ENCODE measurements around the gene SERPINE1. TPM values are rescaled to one million over a fixed set of nuclear protein-coding genes. Genes with fewer than 3 reads are reported as not detected.
"Not testable (repeated sequence)": the region's sequence is repeated elsewhere in the genome, so short reads cannot be mapped to it uniquely, and the experiment has no call there.

SERPINE1 gene
- total RNA-seq, 1 donor from 2014 or later, result 1.6 TPM

DNA sequence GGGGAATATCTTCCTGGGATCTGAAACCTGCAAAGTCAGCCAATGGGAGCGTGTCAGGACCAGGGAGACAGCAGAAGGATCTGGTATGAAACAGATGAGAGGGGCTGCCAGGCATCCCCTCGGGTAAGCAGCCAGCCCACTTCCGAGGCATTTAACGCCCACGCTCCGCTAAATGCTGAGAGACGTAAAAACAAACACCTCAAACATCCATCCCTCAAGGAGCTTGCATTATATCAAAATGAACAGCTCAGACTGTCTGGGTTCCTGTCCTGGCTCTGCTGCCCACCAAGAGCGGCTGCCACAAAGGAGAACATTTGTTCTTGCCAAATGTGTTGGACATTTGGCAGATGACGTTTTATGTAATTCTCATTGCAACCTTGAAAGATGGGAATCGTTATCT is 7.0 kb upstream of the SERPINE1 start:
- ATAC-seq, result no peak
- DNase-seq (ENCODE audit: missing footprints), result peak; percentile 0

GRCh38 chr7:101120315-101120714 is 6.6 kb upstream of the SERPINE1 start:
- DNase-seq (ENCODE audit: missing footprints), result peak; percentile 15
- ATAC-seq, result no peak

More for the DNA sequence above, 7.0 kb upstream of the SERPINE1 start:
- intact Hi-C loops (cut with DNase I), result no loop called here

GRCh38 chr7:101121631-101121990 is 5.3 kb upstream of the SERPINE1 start:
- intact Hi-C loops (cut with DNase I); DNase-seq (ENCODE audit: missing footprints); ATAC-seq: not testable (repeated sequence)

More at GRCh38 chr7:101120315-101120714, 6.6 kb upstream of the SERPINE1 start:
- intact Hi-C loops (cut with DNase I), result no loop called here

DNA sequence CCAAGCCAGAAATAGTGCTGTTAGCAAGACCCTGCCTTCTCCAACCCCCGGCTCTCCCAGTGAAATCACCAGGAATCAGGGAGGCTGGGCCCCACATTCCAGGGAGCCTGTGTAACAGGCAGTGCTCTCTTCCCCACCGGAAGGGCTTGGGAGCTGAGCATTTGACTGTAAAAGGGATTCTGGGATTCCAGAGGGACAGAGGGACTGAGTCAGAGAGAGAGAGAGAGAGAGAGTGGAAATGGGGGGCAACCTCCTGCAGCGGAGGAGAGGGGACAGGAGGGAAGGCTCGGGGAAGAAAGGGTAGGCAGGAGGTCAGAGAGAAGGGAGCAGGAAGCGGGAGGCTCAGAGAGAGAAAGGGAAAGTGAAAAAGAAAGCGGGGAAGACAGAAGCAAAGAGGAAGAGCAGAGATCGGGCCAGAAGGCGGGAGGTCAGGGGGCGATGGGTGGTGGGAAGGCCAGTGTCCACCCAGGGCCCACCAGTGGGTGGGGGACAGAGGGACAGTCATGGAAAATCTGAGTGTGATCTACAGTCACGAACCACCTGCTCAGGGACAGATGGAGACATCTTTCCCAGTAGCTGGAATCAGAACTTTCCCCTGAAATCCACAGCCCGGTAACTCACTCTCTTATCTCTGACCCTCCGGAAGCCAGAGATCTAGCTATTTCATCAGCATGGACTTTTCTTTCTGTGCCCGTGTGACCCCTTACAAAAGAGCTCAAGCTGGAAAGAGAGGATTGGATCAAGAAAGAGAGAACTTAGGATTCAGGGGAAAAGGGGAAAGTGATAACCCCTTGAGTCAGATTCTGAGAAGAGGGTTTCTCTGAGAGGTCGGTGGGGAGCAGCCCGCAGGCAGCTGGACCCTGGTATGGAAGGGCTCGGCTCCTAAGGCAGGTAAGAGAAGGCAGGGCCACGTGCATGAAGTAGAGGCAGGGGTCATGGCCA is 4.6 kb upstream of the SERPINE1 start:
- ATAC-seq (peak; percentile 61), DNase-seq (ENCODE audit: missing footprints) (peak; percentile 74)
- intact Hi-C loops (cut with DNase I), result no loop called here

DNA sequence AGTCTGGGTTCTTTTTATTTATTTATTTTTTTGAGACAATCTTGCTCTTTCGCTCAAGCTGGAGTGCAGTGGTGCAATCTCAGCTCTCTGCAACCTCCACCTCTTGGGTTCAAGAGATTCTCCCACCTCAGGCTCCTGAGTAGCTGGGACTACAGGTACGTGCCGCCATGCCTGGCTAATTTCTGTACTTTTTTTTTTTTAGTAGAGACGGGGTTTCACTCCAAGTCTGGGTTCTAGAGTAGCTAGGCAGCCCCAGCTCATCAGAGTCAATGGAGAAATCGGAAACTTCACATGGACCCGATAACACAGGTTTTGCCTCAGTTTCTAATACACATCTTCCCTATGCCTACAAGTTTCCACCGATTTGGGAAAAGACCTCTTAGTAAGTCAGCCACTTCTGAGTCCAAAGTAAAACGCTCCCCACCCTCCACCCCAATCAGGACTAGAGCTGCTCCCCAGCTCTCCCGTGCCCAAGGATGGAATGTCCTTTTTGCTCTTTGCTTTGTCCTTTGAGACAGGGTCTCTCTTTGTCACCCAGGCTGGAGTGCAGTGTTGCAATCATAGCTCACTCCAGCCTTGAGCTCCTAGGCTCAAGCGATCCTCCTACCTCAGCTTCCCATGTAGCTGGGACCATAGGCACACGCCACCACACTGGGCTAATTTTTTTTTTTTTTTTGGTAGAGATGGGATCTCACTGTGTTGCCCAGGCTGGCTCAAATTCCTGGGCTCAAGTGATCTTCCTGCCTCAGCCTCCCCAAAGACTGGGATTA is 3.8 kb upstream of the SERPINE1 start:
- DNase-seq (ENCODE audit: missing footprints), result no peak
- intact Hi-C loops (cut with DNase I), result no loop called here

GRCh38 chr7:101123703-101124068 is 3.2 kb upstream of the SERPINE1 start:
- ATAC-seq (no peak), DNase-seq (ENCODE audit: missing footprints) (no peak)
- intact Hi-C loops (cut with DNase I), result no loop called here

More for the DNA sequence above, 3.8 kb upstream of the SERPINE1 start:
- no peak for ATAC-seq

DNA sequence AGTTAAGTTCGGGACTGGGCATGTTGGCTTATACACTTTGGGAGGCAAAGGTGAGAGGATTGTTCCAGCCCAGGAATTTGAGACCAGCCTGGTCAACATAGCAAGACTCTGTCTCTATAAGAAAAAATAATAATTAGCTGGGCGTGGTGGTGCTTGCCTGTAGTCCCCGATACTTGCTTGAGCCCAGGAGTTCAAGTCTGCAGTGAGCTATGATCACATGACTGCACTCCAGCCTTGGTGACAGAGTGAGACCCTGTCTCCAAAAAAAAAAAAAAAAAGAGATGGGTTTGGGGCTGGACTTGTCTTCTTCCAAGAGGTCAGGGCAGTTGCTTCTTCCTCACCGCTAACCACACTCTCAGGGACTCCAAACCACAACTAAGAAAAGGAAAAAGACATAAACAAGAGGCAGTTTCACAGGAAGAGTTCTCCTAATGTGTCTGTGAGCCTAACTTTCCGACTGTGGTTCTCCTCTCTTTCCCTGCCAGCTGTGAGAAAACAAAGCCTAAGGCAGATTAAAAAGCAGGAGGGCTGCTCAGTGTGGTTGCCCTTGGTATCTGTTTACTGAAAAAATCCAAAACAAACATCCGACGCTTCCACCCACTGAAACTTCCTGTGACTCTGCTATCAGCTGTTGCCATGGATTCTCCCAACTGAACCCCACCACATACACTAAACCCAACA is 2.4 kb upstream of the SERPINE1 start:
- no peak for DNase-seq (ENCODE audit: missing footprints)
- no peak for ATAC-seq
- intact Hi-C loops (cut with DNase I), result no loop called here

DNA sequence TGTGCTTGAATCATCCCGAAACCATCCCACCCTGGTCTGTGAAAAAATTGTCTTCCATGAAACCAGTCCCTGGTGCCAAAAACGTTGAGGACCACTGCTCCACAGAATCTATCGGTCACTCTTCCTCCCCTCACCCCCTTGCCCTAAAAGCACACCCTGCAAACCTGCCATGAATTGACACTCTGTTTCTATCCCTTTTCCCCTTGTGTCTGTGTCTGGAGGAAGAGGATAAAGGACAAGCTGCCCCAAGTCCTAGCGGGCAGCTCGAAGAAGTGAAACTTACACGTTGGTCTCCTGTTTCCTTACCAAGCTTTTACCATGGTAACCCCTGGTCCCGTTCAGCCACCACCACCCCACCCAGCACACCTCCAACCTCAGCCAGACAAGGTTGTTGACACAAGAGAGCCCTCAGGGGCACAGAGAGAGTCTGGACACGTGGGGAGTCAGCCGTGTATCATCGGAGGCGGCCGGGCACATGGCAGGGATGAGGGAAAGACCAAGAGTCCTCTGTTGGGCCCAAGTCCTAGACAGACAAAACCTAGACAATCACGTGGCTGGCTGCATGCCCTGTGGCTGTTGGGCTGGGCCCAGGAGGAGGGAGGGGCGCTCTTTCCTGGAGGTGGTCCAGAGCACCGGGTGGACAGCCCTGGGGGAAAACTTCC is 784 bp upstream of the SERPINE1 start:
- ATAC-seq (peak; percentile 44), DNase-seq (ENCODE audit: missing footprints) (no peak)
- intact Hi-C loops (cut with DNase I), result no loop called here

- ATAC-seq, result no peak
- DNase-seq (ENCODE audit: missing footprints), result no peak
- intact Hi-C loops (cut with DNase I), result no loop called here
Observed at GRCh38 chr7:101127460-101128039, 646 bp downstream of the SERPINE1 start.

- DNase-seq (ENCODE audit: missing footprints) (no peak), ATAC-seq (no peak)
- intact Hi-C loops (cut with DNase I), result no loop called here
Observed at GRCh38 chr7:101128040-101128834, 1.3 kb downstream of the SERPINE1 start.

- no peak for DNase-seq (ENCODE audit: missing footprints)
- intact Hi-C loops (cut with DNase I), result no loop called here
- no peak for ATAC-seq
Observed at GRCh38 chr7:101129603-101130117, 2.8 kb downstream of the SERPINE1 start.

DNA sequence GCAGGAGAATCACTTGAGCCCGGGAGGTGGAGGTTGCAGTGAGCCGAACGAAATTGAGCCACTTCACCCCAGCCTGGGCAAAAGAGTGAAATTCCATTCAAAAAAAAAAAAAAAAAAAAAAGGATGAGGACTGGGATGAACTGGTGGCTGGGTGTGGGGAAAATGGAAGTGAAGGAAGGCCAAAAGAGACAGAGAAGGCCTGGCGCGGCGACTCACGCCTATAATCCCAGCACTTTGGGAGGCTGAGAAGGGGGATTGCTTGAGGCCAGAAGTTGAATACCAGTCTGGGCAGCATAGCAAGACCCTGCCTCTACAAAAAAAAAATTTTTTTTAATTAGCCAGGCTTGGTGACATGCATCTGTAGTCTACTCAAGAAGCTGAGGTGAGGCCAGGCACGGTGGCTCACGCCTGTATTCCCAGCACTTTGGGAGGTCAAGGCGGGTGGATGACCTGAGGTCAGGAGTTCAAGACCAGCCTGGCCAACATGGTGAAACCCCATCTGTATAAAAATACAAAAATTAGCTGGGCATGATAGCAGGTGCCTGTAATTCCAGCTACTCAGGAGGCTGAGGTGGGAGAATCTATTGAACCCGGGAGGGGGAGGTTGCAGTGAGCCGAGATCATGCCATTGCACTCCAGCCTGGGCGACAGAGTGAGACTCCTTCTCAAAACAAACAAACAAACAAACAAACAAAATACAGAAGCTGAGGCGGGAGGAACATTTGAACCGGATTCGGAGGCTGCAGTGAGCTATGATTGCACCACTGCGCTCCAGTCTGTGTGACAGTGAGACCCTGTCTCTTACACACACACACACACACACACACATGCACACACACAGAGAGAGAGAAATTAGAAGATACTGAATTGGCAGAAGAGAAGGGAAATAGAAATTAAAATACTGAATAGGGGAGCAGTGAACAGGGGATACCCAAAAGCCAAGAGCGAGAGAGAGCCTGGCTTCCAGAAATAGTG is 6.0 kb downstream of the SERPINE1 start:
- intact Hi-C loops (cut with DNase I); ATAC-seq; DNase-seq (ENCODE audit: missing footprints): not testable (repeated sequence)

GRCh38 chr7:101133621-101134398 is 6.9 kb downstream of the SERPINE1 start:
- intact Hi-C loops (cut with DNase I), result no loop called here
- ATAC-seq, result no peak
- DNase-seq (ENCODE audit: missing footprints), result no peak

- intact Hi-C loops (cut with DNase I), result no loop called here
- DNase-seq (ENCODE audit: missing footprints) (no peak), ATAC-seq (no peak)
Observed at GRCh38 chr7:101134399-101134980, 7.6 kb downstream of the SERPINE1 start.

- no peak for DNase-seq (ENCODE audit: missing footprints)
Observed at GRCh38 chr7:101137651-101138212, 10.8 kb downstream of the SERPINE1 start.

More at GRCh38 chr7:101137651-101138212, 10.8 kb downstream of the SERPINE1 start:
- intact Hi-C loops (cut with DNase I), result loop anchor here (1.0 kb wide), 1 partner anchor 42 kb away; no protein-coding TSS in a partner anchor
- no peak for ATAC-seq
